ENCODE data around the gene MAML3.

MAML3 gene

GRCh38 chr4:140153718-140154571, at the start of gene MAML3:
Gene MAML3, minus strand, starts transcription at chr4:140154184. Its CDS starts 857 bp downstream, at chr4:140153327.
- DNase-seq (ENCODE audit: low read depth in 3 of 3) = peak; percentile 57 to 71 (median 71)

- no peak for DNase-seq (ENCODE audit: low read depth in 3 of 3)
Observed at GRCh38 chr4:140198942-140199341, 45.0 kb upstream of the MAML3 start.

GRCh38 chr4:140195806-140196205, 41.8 kb upstream of the MAML3 start:
- no peak for DNase-seq (ENCODE audit: low read depth in 3 of 3)

- no peak for DNase-seq (ENCODE audit: low read depth in 3 of 3)
Observed at GRCh38 chr4:140189805-140190204, 35.8 kb upstream of the MAML3 start.

- no peak for DNase-seq (ENCODE audit: low read depth in 3 of 3)
Observed at GRCh38 chr4:140188975-140189374, 35.0 kb upstream of the MAML3 start.

- no peak for DNase-seq (ENCODE audit: low read depth in 3 of 3)
Observed at GRCh38 chr4:140187316-140187695, 33.3 kb upstream of the MAML3 start.

GRCh38 chr4:140186651-140187315, 32.8 kb upstream of the MAML3 start:
- no peak for DNase-seq (ENCODE audit: low read depth in 3 of 3)

GRCh38 chr4:140186082-140186438, 32.1 kb upstream of the MAML3 start:
- DNase-seq (ENCODE audit: low read depth in 3 of 3) = no peak

GRCh38 chr4:140185412-140186081, 31.6 kb upstream of the MAML3 start:
- DNase-seq (ENCODE audit: low read depth in 3 of 3) = no peak

GRCh38 chr4:140183270-140183669, 29.3 kb upstream of the MAML3 start:
- no peak for DNase-seq (ENCODE audit: low read depth in 3 of 3)

- DNase-seq (ENCODE audit: low read depth in 3 of 3) = no peak
Observed at GRCh38 chr4:140180577-140180976, 26.6 kb upstream of the MAML3 start.

GRCh38 chr4:140176735-140177134, 22.8 kb upstream of the MAML3 start:
- DNase-seq (ENCODE audit: low read depth in 3 of 3) = no peak

GRCh38 chr4:140174543-140174942, 20.6 kb upstream of the MAML3 start:
- no peak for DNase-seq (ENCODE audit: low read depth in 3 of 3)

- no peak for DNase-seq (ENCODE audit: low read depth in 3 of 3)
Observed at GRCh38 chr4:140172960-140173359, 19.0 kb upstream of the MAML3 start.

- DNase-seq (ENCODE audit: low read depth in 3 of 3) = no peak
Observed at GRCh38 chr4:140170299-140170698, 16.3 kb upstream of the MAML3 start.

GRCh38 chr4:140168936-140169335, 15.0 kb upstream of the MAML3 start:
- no peak for DNase-seq (ENCODE audit: low read depth in 3 of 3)

GRCh38 chr4:140168474-140168873, 14.5 kb upstream of the MAML3 start:
- no peak for DNase-seq (ENCODE audit: low read depth in 3 of 3)

- DNase-seq (ENCODE audit: low read depth in 3 of 3) = no peak
Observed at GRCh38 chr4:140163029-140163810, 9.2 kb upstream of the MAML3 start.

- no peak for DNase-seq (ENCODE audit: low read depth in 3 of 3)
Observed at GRCh38 chr4:140162596-140162995, 8.6 kb upstream of the MAML3 start.

- no peak for DNase-seq (ENCODE audit: low read depth in 3 of 3)
Observed at GRCh38 chr4:140158365-140159030, 4.5 kb upstream of the MAML3 start.

GRCh38 chr4:140157341-140157740, 3.4 kb upstream of the MAML3 start:
- DNase-seq (ENCODE audit: low read depth in 3 of 3) = no peak

Data from stimulated activated CD4-positive, alpha-beta T cell treated with anti-CD3 and anti-CD28 coated beads, TNF-alpha, amount 100 ng/mL, for 4 hours (primary cell).